K562 (cell line): Measurements from ENCODE around the gene CHMP2A. TPM values are rescaled to one million over a fixed set of nuclear protein-coding genes. Genes with fewer than 3 reads are reported as not detected.
A peak's percentile ranks its signal among the peaks of the same experiment; 100 is the strongest.

Experiments used
- BCL6 ChIP-seq: fragments of 250-450 bp; sonication (Bioruptor Pico); IDR thresholded peaks from 2 replicates; pipeline ENCODE4 v1.4.0; 2020
- BDP1 ChIP-seq: IDR thresholded peaks from 3 replicates; pipeline ENCODE4 v1.6.1; 2011; ENCODE audit not compliant: insufficient read length, insufficient read depth
- CEBPG ChIP-seq, 3 experiments: fragments of 200-800 bp in 1 of 3; sonication (Bioruptor generic) in 1 of 3; sonication (generic) in 1 of 3; formaldehyde crosslinking in 1 of 3; IDR thresholded peaks in 2 of 3; conservative IDR thresholded peaks in 1 of 3; 2 replicates each; pipeline versions ENCODE4 v1.6.1 to v1.8.0; 2016 to 2022; ENCODE audit warnings: missing compliant biosample characterization in 2 of 3, missing genetic modification characterization in 2 of 3, mild to moderate bottlenecking in 1 of 3, missing genetic modification reagents in 1 of 3
- CHD2 ChIP-seq: IDR thresholded peaks from 2 replicates; pipeline ENCODE4 v1.6.1; 2011; ENCODE audit warnings: low read depth, low read length
- CTCF ChIP-seq, 3 experiments: IDR thresholded peaks in 2 of 3; conservative IDR thresholded peaks in 1 of 3; 2 replicates each; pipeline ENCODE4 v1.5.1; 2011 to 2012; ENCODE audit warnings: low read length in 3 of 3, mild to moderate bottlenecking in 3 of 3, control low read depth in 2 of 3, improper control_type of control experiment in 1 of 3, inconsistent platforms in 1 of 3, low read depth in 1 of 3, mixed read lengths in 1 of 3, moderate library complexity in 1 of 3; ENCODE audit not compliant: insufficient read depth in 2 of 3
- FOXM1 ChIP-seq, 2 experiments: fragments of 450-650 bp in 1 of 2; sonication (generic) in 1 of 2; formaldehyde crosslinking in 1 of 2; IDR thresholded peaks; 2 replicates each; pipeline versions ENCODE4 v1.6.1 to v1.9.0; 2017 to 2022; ENCODE audit warnings: low read depth in 2 of 2, mild to moderate bottlenecking in 2 of 2, missing genetic modification reagents in 1 of 2, moderate library complexity in 1 of 2
- LEF1 ChIP-seq: fragments of 450-650 bp; IDR thresholded peaks from 2 replicates; pipeline ENCODE4 v1.6.1; 2016; ENCODE audit warnings: mild to moderate bottlenecking
- MEF2A ChIP-seq: IDR thresholded peaks from 2 replicates; pipeline ENCODE4 v1.6.1; 2011; ENCODE audit warnings: low read depth, mild to moderate bottlenecking, low read length, moderate library complexity; ENCODE audit not compliant: control insufficient read depth
- MTF1 ChIP-seq: fragments of 250-450 bp; sonication (Bioruptor Pico); IDR thresholded peaks from 2 replicates; pipeline ENCODE4 v1.9.0; 2021; ENCODE audit warnings: moderate library complexity, mild to moderate bottlenecking, inconsistent platforms, borderline replicate concordance
- MYC ChIP-seq, 2 experiments: fragments of 250-450 bp in 1 of 2; sonication (Bioruptor Pico) in 1 of 2; IDR thresholded peaks; 2 replicates each; pipeline versions ENCODE4 v1.5.1 to v1.6.1; 2012 to 2021; ENCODE audit warnings: low read depth in 2 of 2, borderline replicate concordance in 1 of 2, improper control_type of control experiment in 1 of 2, low read length in 1 of 2, mild to moderate bottlenecking in 1 of 2, moderate library complexity in 1 of 2
- NCOR1 ChIP-seq: fragments of 450-650 bp; IDR thresholded peaks from 2 replicates; pipeline ENCODE4 v1.6.1; 2016; ENCODE audit warnings: mild to moderate bottlenecking, moderate library complexity
- POLR2B ChIP-seq: fragments of 450-650 bp; IDR thresholded peaks from 2 replicates; pipeline ENCODE4 v1.6.1; 2018; ENCODE audit warnings: low read depth; ENCODE audit not compliant: partially characterized antibody
- RFX1 ChIP-seq: fragments of 450-650 bp; IDR thresholded peaks from 2 replicates; pipeline ENCODE4 v1.6.1; 2016; ENCODE audit warnings: mild to moderate bottlenecking, moderate library complexity
- SREBF2 ChIP-seq: sonication (generic); formaldehyde crosslinking; IDR thresholded peaks from 2 replicates; pipeline ENCODE4 v1.4.0; 2020; ENCODE audit warnings: mild to moderate bottlenecking, missing genetic modification reagents
- SRSF1 ChIP-seq: fragments of 200-400 bp; formaldehyde crosslinking; IDR thresholded peaks from 2 replicates; pipeline ENCODE4 v1.6.1; 2017; ENCODE audit warnings: mild to moderate bottlenecking, low read depth, low read length, moderate library complexity
- ZNF644 ChIP-seq: fragments of 200-800 bp; sonication (Bioruptor generic); IDR thresholded peaks from 2 replicates; pipeline ENCODE4 v1.6.1; 2016; ENCODE audit warnings: low read depth, missing genetic modification characterization, missing compliant biosample characterization
- ZNF707 ChIP-seq: fragments of 250-450 bp; sonication (Bioruptor Pico); conservative IDR thresholded peaks from 2 replicates; pipeline ENCODE4 v1.8.0; 2022; ENCODE audit warnings: inconsistent platforms, mild to moderate bottlenecking, moderate library complexity
- polyA plus RNA-seq, 8 experiments: library from polyadenylated mRNA; depleted of rRNA in 4 of 8; stranded (reverse) in 5 of 8; unstranded in 3 of 8; fragments of >200 nt; fragmentation: Nextera tagmentation in 2 of 8; fragmentation: Illumina TruSeq in 1 of 8; extraction: Ambion mirVana in 2 of 8; extraction: Trizol in 1 of 8; gene quantifications; 2 replicates each; pipeline versions ENCODE4 v1.2.1 to v1.2.3, GENCODE V29; 2011 to 2014; ENCODE audit warnings: inconsistent platforms in 1 of 8, missing spikeins in 1 of 8
- total RNA-seq, 7 experiments: library from RNA; depleted of rRNA in 6 of 7; stranded (reverse); fragments of >200 nt in 6 of 7; fragmentation: Illumina TruSeq in 2 of 7; extraction: Trizol in 2 of 7; gene quantifications; 2 replicates each; pipeline versions ENCODE4 v1.2.1 to v1.2.3, GENCODE V29; 2011 to 2021; ENCODE audit warnings: low replicate concordance in 1 of 7
- TF ChIP-seq, protein P1 (sequence below): fragments of 150-350 bp; IDR thresholded peaks from 2 replicates; pipeline ENCODE4 v1.6.1; 2014; ENCODE audit warnings: low read depth, mild to moderate bottlenecking, low read length, borderline replicate concordance
- TF ChIP-seq, protein P2 (sequence below): fragments of 450-650 bp; formaldehyde crosslinking; IDR thresholded peaks from 2 replicates; pipeline ENCODE4 v1.4.0; 2022; ENCODE audit warnings: missing genetic modification characterization

The CHMP2A gene
- total and polyA plus RNA-seq, 9 of the 15 experiments (the other 6 are each of a cell fraction or from before 2014, with no cell fraction given) = 57.6 to 159 (median 87.2) TPM

DNA sequence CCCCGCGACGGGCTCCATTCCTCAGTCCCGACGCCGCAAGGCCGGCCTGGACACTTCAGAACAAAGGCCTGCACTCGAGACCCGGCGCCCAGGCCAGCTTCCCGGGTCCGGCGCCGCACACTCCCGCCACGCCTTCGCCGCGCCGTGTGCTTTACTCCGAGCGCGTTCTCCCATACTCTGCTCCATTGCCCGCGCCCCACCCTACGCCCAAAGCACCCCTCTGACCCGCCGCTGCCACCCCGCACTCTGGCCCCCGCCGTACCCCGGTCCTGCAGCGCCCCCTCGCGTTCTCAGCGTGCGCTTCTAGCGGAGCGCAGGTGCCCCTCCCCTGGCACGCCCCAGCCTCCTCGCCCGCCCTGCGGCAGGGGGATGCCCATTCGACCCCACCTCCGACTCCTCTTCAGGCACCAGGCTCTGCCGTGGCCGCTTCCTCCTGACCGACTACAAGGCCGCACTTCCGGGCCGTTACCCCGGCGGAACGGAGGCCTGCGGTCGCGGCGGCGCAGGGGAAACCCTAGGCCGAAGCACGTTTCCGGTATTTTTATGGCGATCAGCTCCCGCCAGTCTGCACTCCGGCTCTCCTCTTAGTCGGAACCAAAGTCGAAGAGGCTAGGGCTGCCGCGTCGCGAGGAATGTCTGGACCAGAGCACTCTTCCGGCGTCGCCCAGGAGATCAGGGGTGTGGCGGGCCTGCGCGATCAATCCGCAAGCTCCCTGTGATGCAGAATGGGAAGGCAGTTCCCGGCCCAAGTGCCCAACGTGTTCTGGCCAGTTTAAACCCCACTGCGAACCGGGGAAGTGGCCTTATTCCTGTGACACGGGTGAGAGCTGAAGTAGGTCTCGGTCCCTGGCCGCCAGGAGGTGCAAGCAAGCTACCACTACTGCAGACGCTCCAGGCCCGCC is 35.3 kb downstream of the CHMP2A start, which contains the start of gene ZBTB45 (continued):
- TF ChIP-seq, protein P1, sequence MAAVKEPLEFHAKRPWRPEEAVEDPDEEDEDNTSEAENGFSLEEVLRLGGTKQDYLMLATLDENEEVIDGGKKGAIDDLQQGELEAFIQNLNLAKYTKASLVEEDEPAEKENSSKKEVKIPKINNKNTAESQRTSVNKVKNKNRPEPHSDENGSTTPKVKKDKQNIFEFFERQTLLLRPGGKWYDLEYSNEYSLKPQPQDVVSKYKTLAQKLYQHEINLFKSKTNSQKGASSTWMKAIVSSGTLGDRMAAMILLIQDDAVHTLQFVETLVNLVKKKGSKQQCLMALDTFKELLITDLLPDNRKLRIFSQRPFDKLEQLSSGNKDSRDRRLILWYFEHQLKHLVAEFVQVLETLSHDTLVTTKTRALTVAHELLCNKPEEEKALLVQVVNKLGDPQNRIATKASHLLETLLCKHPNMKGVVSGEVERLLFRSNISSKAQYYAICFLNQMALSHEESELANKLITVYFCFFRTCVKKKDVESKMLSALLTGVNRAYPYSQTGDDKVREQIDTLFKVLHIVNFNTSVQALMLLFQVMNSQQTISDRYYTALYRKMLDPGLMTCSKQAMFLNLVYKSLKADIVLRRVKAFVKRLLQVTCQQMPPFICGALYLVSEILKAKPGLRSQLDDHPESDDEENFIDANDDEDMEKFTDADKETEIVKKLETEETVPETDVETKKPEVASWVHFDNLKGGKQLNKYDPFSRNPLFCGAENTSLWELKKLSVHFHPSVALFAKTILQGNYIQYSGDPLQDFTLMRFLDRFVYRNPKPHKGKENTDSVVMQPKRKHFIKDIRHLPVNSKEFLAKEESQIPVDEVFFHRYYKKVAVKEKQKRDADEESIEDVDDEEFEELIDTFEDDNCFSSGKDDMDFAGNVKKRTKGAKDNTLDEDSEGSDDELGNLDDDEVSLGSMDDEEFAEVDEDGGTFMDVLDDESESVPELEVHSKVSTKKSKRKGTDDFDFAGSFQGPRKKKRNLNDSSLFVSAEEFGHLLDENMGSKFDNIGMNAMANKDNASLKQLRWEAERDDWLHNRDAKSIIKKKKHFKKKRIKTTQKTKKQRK = no peak
- TF ChIP-seq BCL6 (CRISPR knock-in tag) (no peak; the same call in 1 of the 2 replicates), CTCF (IDR thresholded peaks at IDR 0.05 in 2 of 3, conservative IDR thresholded peaks at IDR 0.05 in 1 of 3; ENCODE audit: insufficient read depth in 2 of 3, low read depth in 1 of 3, low read length in 3 of 3) (peak; percentile 77 to 86 (median 82)), ZNF707 (CRISPR knock-in tag) (no peak), POLR2B (peak; percentile 70), CHD2 (peak; percentile 32), MTF1 (CRISPR knock-in tag) (no peak), FOXM1 (IDR thresholded peaks at IDR 0.05; ENCODE audit: low read depth) (peak; percentile 36; the same call in 1 of the 2 replicates), FOXM1 (CRISPR knock-in tag; IDR thresholded peaks at IDR 0.05; ENCODE audit: low read depth) (peak; percentile 95; the same call in 1 of the 2 replicates), SRSF1 (no peak), RFX1 (peak; percentile 83; the same call in 1 of the 2 replicates), BDP1 (no peak), ZNF644 (tag) (peak; percentile 31; the same call in 1 of the 2 replicates), LEF1 (peak; percentile 66), MYC (IDR thresholded peaks at IDR 0.05; ENCODE audit: low read depth, low read length) (peak; percentile 86), MYC (CRISPR knock-in tag; IDR thresholded peaks at IDR 0.05; ENCODE audit: borderline replicate concordance, low read depth) (peak; percentile 88), SREBF2 (CRISPR knock-in tag) (0 out of 2 replicates have a peak, but pooled peaks have one; percentile 19), CEBPG (CRISPR knock-in tag; IDR thresholded peaks at IDR 0.05) (no peak), CEBPG (tag; conservative IDR thresholded peaks at IDR 0.05 in 1 of 2, IDR thresholded peaks at IDR 0.05 in 1 of 2) (no peak), MEF2A (0 out of 2 replicates have a peak, but pooled peaks have one; percentile 23), NCOR1 (peak; percentile 73)
- TF ChIP-seq, protein P2, sequence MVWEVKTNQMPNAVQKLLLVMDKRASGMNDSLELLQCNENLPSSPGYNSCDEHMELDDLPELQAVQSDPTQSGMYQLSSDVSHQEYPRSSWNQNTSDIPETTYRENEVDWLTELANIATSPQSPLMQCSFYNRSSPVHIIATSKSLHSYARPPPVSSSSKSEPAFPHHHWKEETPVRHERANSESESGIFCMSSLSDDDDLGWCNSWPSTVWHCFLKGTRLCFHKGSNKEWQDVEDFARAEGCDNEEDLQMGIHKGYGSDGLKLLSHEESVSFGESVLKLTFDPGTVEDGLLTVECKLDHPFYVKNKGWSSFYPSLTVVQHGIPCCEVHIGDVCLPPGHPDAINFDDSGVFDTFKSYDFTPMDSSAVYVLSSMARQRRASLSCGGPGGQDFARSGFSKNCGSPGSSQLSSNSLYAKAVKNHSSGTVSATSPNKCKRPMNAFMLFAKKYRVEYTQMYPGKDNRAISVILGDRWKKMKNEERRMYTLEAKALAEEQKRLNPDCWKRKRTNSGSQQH (CRISPR knock-in tag) = 0 out of 2 replicates have a peak, but pooled peaks have one; percentile 38
